Measurements from ENCODE around the gene C2orf80.
"Not testable (repeated sequence)": the region's sequence is repeated elsewhere in the genome, so short reads cannot be mapped to it uniquely, and the experiment has no call there.

Gene C2orf80

GRCh38 chr2:208189810-208190503 lies at the start of gene C2orf80:
Gene C2orf80, minus strand, starts transcription at chr2:208190030. Its CDS starts 3,044 bp downstream, at chr2:208186986.
- DNase-seq (ENCODE audit: low read depth), result no peak

DNA sequence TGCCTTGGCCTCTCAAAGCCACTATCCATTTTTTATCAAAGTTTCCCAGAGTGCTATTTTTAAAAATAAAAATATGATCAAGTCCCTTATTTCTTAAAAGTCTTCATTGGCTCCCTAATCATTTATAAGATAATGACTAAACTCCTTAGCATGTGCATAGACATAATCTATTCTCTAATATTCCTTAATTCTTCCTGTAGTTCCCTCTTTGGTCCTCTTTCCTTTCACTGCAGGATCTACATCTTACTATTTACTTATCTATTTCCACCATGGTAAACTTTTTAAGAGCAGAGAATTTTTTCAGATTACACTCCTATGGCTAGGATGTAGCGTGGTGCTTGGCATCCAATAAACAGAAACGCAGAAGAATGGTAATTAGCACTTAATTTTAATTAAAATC lies 46.0 kb upstream of the C2orf80 start:
- no peak for DNase-seq (ENCODE audit: low read depth)

GRCh38 chr2:208234786-208235185 lies 45.0 kb upstream of the C2orf80 start:
- no peak for DNase-seq (ENCODE audit: low read depth)

DNA sequence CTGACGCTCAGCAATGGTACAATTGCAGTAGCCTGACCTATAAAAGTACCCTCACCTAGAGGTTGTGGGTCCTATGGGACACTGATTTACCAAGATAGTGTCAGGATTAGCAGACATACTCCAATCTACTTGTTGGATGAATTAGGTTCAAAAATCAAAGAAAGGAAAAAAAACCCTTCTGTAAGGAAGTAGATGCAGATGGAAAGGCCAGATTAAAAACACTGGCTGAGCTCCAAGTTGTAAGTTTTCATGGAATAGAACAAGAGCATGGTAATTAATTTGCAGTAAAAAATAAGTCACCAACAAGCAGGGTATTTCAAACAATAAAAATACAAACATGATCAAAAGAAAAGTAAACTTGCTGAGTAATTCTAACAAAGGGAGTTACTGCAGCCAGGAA lies 38.6 kb upstream of the C2orf80 start:
- DNase-seq (ENCODE audit: low read depth), result no peak

DNA sequence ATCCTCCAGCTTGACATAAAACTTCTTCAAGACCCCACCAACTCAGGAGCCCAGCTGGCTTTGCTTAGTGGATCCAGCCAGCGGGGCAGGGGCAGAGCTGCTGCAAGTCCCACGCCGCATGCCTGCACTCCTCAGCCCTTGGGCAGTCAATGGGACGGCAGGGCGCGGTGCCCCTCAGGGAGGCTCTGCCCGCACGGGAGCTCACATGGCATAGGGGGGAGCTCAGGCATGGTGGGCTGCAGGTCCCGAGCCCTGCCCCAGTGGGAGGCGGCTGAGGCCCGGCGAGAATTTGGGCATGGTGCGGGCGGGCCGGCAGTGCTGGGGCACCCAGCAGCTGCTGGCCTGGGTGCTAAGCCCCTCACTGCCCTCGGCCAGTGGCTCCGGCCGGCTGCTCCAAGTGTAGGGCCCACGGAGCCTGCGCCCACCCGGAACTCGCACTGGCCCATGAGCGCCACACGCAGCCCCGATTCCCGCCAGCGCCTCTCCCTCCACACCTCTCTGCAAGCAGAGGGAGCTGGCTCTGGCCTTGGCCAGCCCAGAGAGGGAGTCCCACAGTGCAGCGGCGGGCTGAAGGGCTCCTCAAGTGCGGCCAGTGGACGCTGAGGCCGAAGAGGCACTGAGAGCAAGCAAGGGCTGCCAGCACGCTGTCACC lies 37.9 kb upstream of the C2orf80 start:
- no peak for DNase-seq (ENCODE audit: low read depth)

DNA sequence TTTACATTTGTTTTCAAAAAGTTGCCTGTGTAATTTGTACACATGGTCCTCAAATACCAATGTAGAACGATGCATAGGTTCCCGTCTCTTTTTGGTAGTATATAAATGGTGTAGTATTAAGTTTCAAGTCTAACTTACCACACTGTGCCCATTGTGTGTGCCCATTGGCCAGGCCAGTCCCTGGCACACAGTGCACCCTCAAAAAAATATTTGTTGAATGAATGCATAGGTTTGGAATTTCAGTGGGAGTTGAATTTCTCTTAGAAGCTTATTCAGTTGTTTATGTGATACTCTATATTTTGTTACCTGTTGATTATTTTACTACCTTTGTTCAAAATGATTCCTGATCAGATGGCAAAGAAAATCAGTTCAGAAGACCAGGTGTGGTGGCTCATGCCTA lies 35.0 kb upstream of the C2orf80 start:
- DNase-seq (ENCODE audit: low read depth), result no peak

- DNase-seq (ENCODE audit: low read depth), result no peak
Observed at GRCh38 chr2:208222351-208222750, 32.5 kb upstream of the C2orf80 start.

DNA sequence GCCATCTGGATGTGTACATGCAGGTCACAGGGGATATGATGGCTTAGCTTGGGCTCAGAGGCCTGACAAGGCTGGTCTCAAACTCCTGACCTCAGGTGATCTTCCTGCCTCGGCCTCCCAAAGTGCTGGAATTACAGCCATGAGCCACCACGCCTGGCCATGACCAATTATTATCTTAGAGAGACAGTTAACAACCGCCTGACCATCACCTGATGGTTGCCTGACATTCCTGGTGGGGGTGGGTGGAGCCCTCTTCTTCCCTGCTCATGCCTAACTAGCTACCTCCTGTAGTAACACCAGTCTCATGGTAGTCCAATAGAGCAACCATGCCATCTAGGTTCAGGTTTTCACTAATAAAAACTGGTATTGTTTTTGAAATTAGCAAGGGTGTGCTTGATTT lies 32.0 kb upstream of the C2orf80 start:
- DNase-seq (ENCODE audit: low read depth), result not testable (repeated sequence)

DNA sequence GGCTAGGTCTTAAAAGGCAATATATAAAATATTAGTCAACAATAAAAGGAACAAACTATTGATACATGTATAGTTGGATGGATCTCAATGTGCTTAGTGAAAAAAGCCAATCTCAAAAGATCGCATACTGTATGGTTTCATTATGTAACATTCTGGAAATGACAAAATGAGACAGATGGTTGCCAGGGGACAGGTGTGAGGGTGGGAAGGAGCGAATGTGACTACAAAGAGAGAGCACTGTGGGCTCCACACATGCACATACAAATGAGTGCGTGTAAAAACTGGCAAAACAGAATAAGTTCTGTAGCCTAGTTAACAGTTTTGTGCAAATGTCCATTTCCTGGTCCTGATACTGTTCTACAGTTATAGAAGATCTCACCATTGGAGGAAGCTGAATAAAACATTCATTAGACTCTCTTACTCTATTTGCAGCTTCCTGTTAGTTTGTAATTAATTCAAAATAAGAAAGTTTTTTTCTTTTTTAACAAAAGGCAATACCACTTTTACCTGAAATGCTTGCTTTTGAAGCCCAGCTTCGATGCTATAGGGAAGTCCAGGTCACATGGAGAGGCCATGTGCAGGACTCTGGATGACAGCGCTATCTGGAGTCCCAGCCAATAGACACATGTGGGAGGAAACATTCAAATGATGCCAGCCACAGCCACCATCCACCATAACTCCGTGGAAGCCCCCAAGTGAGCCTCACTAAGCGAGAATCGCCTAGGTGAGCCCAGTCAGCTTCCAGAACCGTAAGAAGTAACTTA lies 21.0 kb upstream of the C2orf80 start:
- DNase-seq (ENCODE audit: low read depth), result no peak

DNA sequence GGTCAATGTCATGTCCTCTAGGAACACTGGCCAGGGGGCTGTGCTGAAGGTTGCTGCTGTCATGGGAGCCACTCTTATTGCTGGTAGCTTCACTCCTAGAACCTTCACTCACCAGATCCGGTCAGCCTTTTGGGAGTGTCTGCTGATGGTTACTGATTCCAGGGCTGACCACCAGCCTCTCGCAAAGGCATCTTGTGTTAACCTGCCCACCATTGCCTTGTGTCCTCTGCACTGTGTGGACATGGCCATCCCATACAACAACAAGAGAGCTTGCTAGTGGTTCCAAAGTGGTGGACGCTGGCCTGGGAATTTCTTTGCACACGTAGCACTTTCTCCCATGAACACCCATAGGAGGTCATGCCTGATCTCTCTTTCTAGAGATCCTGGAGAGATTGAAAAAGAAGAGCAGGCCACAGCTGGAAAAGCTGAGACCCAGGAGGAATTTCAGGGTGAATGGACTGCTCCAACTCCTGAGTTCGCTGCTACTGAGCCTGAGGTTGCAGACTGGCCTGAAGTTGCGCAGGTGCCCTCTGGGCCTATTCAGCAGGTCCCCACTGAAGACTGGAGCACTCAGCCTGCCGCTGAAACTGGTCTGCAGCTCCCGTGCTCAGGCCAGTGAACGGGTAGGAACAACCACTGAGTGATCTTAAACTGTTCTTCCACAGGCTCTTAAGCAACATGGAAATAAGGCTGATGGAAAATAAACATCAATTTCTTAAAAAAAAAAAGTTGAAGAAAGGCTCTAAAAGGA lies 18.7 kb upstream of the C2orf80 start:
- DNase-seq (ENCODE audit: low read depth), result no peak

DNA sequence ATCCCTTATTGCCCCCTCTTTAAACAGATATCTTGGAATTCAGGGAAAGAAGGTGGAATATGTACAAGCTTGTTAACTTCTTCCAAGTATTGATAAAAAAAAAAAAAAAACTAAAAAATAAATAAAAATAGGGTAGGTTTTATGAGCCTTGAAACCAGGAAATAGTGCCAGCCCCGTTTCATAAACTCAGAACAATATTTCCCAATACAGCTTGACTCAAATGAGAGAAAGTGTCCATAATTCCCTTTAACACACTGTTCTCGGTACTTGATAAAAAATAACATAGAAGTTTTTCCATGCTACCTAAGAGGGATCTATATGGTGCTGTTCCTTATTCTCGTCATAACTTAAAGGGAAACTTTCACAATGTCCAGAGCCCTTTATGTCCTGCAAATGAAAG lies 17.9 kb upstream of the C2orf80 start:
- no peak for DNase-seq (ENCODE audit: low read depth)

DNA sequence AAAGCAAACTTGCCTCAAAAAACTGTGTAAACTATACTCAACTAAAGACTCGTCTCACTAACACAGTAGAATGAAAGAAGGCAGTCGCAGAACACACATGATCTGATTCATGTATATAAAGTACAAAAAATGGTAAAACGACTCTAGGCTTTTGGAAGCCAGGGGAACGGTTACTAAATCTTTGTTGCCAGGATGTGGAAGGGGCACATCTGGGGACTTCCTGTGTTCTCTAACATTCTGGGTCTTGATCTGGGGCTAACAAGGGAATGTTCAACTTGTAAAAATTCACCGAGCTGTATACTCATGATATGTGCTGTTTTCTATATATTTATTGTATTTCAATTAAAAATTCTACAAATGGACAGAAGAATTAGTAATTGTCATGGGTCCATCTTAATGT lies 14.3 kb upstream of the C2orf80 start:
- DNase-seq (ENCODE audit: low read depth), result no peak

DNA sequence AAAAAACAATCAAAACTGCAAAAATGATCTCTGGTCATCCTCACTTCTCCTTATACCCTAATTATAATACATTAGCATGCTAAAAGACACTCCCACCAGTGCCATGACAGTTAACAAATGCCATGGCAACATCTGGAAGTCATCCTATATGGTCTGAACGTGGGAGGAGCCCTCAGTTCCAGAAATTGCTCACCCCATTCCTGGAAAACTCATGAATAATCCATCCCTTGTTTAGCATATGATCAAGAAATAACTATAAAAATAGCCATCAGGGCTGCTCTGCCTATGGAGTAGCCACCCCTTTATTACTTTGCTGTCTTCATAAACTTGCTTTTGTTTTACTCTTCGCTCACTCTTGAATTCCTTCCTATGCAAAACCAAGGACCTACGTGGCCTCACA lies 5.7 kb upstream of the C2orf80 start:
- no peak for DNase-seq (ENCODE audit: low read depth)

DNA sequence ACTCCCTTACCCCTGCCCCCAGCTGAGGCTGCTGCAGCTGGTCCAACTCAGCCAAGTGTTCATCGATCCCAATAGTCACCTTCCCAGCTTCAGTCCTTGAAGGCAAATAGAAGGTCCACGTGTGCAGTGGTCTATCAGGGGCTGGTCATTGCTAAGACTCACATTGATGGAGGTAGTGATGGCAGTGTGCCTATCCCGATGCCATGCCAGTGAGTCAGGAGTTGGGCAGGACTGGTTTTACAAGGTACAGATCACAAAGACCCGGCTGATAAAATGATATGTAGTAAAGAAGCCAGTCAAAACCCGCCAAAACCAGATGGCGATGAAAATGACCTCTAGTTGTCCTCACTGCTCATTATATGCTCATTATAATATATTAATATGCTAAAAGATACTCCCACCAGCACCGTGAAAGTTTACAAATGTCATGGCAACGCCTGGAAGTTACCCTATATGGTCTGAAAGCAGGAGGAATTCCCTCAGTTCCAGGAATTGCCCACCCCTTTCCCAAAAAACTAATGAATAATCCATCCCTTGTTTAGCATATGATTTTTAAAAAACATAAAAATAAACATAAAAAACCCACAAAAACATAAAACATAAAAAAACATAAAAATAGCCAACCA lies 2.9 kb upstream of the C2orf80 start:
- no peak for DNase-seq (ENCODE audit: low read depth)

GRCh38 chr2:208189069-208189809 lies 591 bp downstream of the C2orf80 start:
- no peak for DNase-seq (ENCODE audit: low read depth)

DNA sequence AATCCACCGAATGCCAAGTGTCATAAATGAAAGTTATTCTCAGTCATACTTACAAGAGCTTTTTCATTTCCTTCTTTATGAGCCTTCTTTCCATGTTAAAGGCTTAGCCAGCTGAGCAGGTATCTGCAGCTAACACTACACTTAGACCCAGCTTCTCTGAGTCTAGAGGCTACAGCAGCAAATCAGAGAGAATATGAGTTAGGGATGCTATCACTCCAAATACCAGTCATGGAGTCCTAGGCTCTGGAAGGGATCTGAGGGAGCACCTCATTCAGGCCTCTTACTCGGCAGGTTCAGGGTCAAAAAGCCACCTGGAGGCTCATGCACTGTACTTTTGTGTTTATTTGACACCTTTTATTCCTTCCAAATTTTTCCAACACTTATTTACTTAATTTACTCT lies 2.9 kb downstream of the C2orf80 start:
- no peak for DNase-seq (ENCODE audit: low read depth)

DNA sequence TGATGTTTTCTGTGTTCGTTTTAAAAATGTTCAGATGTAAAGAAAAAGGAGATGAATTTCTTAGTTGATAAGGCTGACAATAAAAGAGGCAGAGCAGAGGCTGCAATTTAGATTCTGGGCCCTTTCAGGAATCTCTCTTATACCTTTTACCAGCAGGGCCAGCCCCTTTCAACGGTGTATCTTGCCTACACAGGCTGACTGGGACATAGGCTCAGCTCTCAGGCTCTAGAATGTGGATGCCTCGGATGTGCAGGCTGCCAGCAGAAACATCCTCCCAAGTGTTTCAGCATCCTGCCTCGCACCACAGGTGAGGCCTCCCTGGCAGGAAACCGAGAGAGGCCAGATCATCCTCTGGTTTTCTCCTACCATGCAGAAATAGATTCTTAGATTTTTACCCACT lies 3.4 kb downstream of the C2orf80 start:
- DNase-seq (ENCODE audit: low read depth), result no peak

DNA sequence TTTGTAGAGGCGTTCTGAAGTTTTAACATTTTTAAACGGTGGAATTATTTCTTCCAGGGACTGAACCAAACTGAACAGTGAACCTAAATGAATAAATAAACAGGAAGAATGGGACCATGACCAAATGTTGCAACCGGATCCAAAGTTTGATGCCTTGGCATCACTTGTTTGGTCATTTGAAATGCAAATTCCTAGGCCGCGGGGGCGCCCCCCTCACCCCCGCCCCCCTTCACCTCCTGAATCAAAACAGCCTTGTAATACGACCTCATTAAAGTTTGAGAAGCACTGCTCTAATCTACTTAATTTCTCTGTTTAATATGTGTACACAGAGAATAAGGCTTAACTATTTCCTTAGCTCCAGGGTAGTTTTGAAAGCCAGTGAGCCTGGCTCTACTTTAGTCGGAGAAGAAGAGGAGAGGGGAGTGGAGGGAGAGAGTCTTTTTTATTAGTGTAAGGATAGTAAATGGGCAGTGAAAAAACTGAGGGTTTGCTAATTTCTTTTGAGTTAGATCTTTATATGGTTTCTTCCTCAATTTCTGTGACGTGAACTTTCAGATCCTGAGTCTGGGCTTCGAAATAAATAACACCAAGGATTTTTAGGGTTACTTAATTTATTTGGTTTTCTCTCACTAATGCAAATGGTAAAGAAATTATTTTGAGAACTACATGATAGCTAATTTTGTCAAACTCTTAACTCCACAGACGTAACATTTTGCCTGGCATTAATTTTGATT lies 5.7 kb downstream of the C2orf80 start:
- DNase-seq (ENCODE audit: low read depth), result no peak

GRCh38 chr2:208183526-208183925 lies 6.3 kb downstream of the C2orf80 start:
- DNase-seq (ENCODE audit: low read depth), result no peak

DNA sequence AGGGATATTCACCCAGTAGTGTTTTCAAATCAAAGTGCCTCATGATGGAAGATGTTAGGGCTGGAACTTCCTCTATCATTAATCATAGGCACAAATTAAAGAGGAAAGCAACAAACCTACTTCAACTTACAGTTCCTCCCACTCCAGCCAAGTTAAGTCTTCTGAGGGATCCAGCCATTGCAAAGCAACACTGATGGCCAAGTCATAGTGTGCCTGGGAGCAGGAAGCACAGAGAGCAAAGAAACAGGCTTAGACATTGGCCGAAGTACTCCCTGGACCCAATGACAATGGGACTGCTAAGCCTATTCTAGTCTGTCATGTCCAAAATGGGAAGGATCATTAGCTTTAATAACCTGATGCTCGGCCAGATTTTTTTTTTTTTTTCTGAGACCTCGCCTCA lies 7.0 kb downstream of the C2orf80 start:
- DNase-seq (ENCODE audit: low read depth), result no peak
